Sigmoid colon (tissue), 4 donors: ENCODE measurements around the gene LENEP.

ENCODE experiments used
- CTCF ChIP-seq, 4 experiments: fragments of 450-650 bp in 3 of 4; fragments of 200-600 bp in 1 of 4; IDR thresholded peaks; one replicate each; pipeline ENCODE4 v1.5.1; 2016 to 2019; ENCODE audit warnings: antibody characterized with exemption in 4 of 4, mild to moderate bottlenecking in 3 of 4, moderate library complexity in 2 of 4
- EP300 ChIP-seq, 4 donors: sonication (generic); formaldehyde crosslinking; IDR thresholded peaks; one replicate each; pipeline ENCODE4 v1.6.1; 2017; ENCODE audit warnings: antibody characterized with exemption in 4 of 4
- POLR2A ChIP-seq, 2 donors: fragments of 450-650 bp; IDR thresholded peaks; one replicate each; pipeline ENCODE4 v1.6.1; 2016; ENCODE audit warnings: antibody characterized with exemption in 2 of 2, mild to moderate bottlenecking in 2 of 2, moderate library complexity in 2 of 2
- POLR2AphosphoS5 ChIP-seq, 4 donors: sonication (generic); formaldehyde crosslinking; IDR thresholded peaks; one replicate each; pipeline ENCODE4 v1.6.1; 2017; ENCODE audit warnings: antibody characterized with exemption in 4 of 4

GRCh38 chr1:155023627-155024026, 30.2 kb downstream of the LENEP start:
- no peak for TF ChIP-seq CTCF (IDR thresholded peaks at IDR 0.05)
- no peak for TF ChIP-seq POLR2A (IDR thresholded peaks at IDR 0.05)
- TF ChIP-seq POLR2AphosphoS5 (IDR thresholded peaks at IDR 0.05) = no peak
- no peak for TF ChIP-seq EP300 (IDR thresholded peaks at IDR 0.05)
